Bronchial epithelial cell (primary cell): ENCODE measurements around the gene MGAT1. TPM values are rescaled to one million over a fixed set of nuclear protein-coding genes. Genes with fewer than 3 reads are reported as not detected.
"Not testable (repeated sequence)": the region's sequence is repeated elsewhere in the genome, so short reads cannot be mapped to it uniquely, and the experiment has no call there.

Source experiments
- DNase-seq: peaks from one replicate; pipeline ENCODE4 v3.0.0-alpha.2; 2010; ENCODE audit warnings: low read depth
- FAIRE-seq: peaks from 2 replicates; lab custom pipeline; 2011; peaks lifted over from hg19 to GRCh38; lab: Jason Lieb, UNC
- H3K27me3 ChIP-seq: 2 replicates; pipeline ENCODE4 v1.5.1; 2011; ENCODE audit warnings: low read length; ENCODE audit not compliant: control insufficient read depth, insufficient read depth
- H3K36me3 ChIP-seq: 2 replicates; pipeline ENCODE4 v1.5.1; 2011; ENCODE audit warnings: low read length; ENCODE audit not compliant: control insufficient read depth, insufficient read depth
- H3K4me3 ChIP-seq: 2 replicates; pipeline ENCODE4 v1.5.1; 2011; ENCODE audit warnings: mild to moderate bottlenecking, low read depth, low read length, control low read depth
- total RNA-seq: library from RNA; depleted of rRNA; stranded (reverse); fragments of >200 nt; gene quantifications from 2 replicates; pipeline ENCODE4 v1.2.1, GENCODE V29; 2014
- TF ChIP-seq, protein P1 (sequence below): IDR thresholded peaks from 2 replicates; pipeline ENCODE4 v1.5.1; 2011; ENCODE audit warnings: mild to moderate bottlenecking, moderate library complexity, low read length, control low read depth, inconsistent platforms; ENCODE audit not compliant: insufficient read depth, severe bottlenecking

The MGAT1 gene
- total RNA-seq, 1 donor from 2014 or later: 62.1 TPM

DNA sequence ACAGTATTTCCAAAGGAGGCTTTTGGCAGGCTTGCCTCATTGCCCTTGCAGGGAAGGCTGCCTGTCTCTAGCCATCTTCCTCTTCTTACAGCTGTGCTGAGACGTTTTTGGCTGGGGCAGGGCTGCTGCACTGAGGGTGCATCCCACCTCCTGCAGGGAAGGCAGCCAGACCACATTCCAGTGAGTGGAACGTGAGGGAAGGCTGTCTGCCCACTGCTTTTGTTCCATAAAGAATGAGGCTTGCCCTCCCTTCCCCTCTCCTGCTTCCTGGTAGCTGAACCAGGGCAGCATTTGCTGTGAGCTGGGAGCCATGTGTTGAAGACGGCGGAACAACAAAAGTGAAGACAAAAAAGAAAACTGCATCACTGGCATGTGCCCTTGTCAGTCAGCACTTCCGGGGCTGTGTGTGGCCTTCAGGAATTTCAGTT is 16.8 kb downstream of the MGAT1 start:
- Histone ChIP-seq H3K36me3 (peaks cover 7% of the 10 kb centered on the region), H3K27me3 (no peaks in the 10 kb centered on the region), H3K4me3 (no peak overlapping the region)
- DNase-seq: peak; percentile 61
- FAIRE-seq: no peak
- TF ChIP-seq, protein P1, sequence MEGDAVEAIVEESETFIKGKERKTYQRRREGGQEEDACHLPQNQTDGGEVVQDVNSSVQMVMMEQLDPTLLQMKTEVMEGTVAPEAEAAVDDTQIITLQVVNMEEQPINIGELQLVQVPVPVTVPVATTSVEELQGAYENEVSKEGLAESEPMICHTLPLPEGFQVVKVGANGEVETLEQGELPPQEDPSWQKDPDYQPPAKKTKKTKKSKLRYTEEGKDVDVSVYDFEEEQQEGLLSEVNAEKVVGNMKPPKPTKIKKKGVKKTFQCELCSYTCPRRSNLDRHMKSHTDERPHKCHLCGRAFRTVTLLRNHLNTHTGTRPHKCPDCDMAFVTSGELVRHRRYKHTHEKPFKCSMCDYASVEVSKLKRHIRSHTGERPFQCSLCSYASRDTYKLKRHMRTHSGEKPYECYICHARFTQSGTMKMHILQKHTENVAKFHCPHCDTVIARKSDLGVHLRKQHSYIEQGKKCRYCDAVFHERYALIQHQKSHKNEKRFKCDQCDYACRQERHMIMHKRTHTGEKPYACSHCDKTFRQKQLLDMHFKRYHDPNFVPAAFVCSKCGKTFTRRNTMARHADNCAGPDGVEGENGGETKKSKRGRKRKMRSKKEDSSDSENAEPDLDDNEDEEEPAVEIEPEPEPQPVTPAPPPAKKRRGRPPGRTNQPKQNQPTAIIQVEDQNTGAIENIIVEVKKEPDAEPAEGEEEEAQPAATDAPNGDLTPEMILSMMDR: no peak

DNA sequence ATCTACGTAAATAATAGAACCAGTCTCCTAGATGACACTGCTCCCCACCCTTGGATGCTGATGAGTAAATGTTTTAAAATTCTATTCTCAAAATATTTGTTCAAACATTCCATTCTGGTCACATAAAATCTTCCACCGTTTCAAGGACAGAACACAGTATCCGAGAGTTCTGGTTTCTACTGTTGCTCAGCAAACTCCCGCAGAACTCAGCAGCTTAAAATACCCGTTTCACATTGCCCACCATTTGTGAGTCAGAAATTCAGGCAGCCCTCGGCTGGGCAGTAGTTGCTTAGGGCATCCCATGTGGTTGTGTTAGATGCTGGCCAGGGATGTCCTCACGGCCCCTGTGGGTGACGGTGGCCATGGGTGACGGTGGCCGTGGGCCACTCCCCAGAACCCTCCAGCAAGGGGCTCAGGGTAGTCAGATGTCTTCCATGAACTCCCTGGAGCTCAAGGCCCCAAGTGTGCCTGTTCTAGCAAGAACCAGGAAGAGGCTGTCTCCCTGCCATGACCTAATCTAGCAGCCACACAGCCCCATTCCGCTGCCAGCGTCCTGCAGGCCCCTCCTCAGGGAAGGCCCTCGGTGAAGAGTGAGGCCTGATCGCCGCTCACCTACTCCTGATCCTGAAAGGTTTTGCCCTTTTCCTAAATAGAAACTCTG is 17.4 kb downstream of the MGAT1 start:
- Histone ChIP-seq H3K4me3 (no peak overlapping the region), H3K27me3 (no peaks in the 10 kb centered on the region), H3K36me3 (peaks cover 4% of the 10 kb centered on the region)
- DNase-seq (peak; percentile 55), FAIRE-seq (no peak)
- TF ChIP-seq, protein P1: no peak

DNA sequence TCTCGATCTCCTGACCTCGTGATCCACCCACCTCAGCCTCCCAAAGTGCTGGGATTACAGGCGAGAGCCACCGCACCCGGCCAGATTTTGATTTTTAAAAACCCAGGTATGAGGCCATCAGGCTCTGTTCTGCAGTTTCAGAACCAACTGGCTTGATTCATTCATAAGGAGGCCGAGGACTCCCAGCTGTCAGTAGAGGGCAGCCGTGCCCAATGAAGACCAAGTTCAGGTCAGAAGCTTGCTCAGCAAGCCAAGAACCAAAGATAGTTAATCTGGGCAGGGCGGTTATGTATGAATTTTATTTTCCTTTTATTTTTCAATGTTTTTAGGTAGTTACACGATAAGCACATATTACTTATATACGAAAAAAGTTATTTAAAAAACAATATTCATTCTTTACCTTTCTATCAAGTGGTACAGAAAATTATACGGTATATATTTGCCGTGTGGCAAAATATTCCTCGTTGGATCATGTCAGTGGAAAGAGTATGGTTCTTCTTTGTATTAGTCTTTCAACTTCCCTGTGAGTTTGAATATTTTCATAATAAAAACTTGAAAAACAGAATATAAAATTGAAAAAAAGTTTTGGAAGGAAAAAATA is 18.0 kb downstream of the MGAT1 start:
- Histone ChIP-seq H3K36me3 (no peaks in the 10 kb centered on the region), H3K27me3 (no peaks in the 10 kb centered on the region), H3K4me3 (no peak overlapping the region)
- TF ChIP-seq, protein P1: peak; percentile 78
- DNase-seq: peak; percentile 77
- FAIRE-seq: no peak

DNA sequence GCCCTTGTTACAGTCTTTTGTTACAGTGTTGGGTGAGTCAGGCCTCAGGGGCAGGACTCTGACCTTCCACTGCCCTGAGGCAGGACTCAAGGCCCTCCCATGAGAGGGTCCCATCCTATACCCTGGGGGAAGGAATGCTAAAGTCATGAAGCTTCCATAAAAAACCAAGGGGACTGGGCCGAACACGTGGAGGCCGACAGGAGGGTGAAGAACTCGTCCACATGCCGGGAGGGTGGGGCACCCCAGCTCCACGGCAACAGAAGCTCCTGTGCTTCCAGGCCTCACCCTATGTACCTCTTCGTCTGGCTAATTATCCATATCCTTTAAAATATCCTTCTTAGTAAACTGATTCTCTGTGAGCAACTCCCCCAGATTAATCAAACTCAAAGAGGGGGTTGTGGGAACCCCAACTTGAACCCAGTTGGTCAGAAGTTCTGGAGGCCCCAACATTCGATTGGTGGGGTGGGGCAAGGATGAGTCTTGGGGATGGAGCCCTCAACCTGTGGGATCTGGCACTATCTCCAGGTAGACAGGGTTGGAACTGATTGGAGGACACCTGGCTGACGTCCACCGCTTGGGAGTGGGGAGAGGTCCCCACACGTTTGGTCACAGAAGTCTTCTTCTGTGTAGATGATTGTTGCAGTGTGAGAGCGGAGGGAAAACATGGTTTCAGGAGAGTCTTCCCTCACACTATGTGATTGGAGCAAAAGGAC is 19.1 kb downstream of the MGAT1 start:
- FAIRE-seq (no peak), DNase-seq (no peak)
- H3K27me3 ChIP-seq: no peaks in the 10 kb centered on the region
- no peak overlapping the region for H3K4me3 ChIP-seq
- H3K36me3 ChIP-seq: no peaks in the 10 kb centered on the region
- TF ChIP-seq, protein P1: no peak

DNA sequence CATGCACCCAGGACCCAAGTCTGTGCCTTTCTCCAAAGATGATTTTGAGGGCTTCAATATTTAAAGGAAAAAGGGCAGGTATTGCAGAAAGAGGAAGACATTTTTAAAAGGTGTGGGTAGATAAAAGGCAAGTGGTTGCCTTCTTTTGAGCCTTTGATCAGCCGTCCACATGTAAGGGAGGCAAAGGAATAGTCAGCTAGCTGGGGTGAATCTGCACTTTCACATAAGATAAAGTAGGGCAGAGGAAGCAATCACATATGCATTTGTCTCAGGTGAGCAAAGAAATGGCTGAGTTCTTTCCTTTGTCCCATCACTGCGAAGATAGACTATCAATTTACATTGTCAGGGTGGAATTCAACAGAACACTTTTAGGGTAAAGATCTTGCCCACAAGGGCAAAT is 19.9 kb downstream of the MGAT1 start:
- Histone ChIP-seq H3K4me3 (no peak overlapping the region), H3K36me3 (no peaks in the 10 kb centered on the region), H3K27me3 (no peaks in the 10 kb centered on the region)
- TF ChIP-seq, protein P1: no peak
- DNase-seq (no peak), FAIRE-seq (no peak)

DNA sequence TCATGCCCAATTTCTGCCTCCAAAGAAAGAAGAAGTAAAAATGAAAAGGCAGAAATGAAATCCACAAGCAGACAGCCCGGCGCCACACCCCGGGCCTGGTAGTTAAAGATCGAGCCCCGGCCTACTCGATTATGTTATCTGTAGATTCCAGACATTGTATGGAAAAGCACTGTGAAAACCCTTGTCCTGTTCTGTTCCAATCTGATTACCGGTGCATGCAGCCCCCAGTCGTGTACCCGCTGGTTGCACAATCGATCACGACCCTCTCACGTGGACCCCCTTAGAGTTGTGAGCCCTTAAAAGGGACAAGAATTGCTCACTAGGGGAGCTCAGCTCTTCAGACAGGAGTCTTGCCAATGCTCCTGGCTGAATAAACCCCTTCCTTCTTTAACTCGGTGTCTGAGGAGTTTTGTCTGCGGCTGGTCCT is 20.7 kb downstream of the MGAT1 start:
- not testable (repeated sequence) for H3K36me3 ChIP-seq, H3K27me3 ChIP-seq, FAIRE-seq, H3K4me3 ChIP-seq, DNase-seq
